ENCODE results near the gene TAP2.

- TF ChIP-seq SIN3A (IDR thresholded peaks at IDR 0.05; ENCODE audit: borderline replicate concordance, insufficient read depth, low read length) (no peak), POLR2AphosphoS5 (IDR thresholded peaks at IDR 0.05; ENCODE audit: low read depth, low read length) (no peak)
These were observed 4.9 kb downstream of the TAP2 start for GRCh38 chr6:32833664-32834063.

Measured in PFSK-1 (cell line).